ENCODE data around the gene HYI.
"Not testable (repeated sequence)": the region's sequence is repeated elsewhere in the genome, so short reads cannot be mapped to it uniquely, and the experiment has no call there.

Gene HYI

DNA sequence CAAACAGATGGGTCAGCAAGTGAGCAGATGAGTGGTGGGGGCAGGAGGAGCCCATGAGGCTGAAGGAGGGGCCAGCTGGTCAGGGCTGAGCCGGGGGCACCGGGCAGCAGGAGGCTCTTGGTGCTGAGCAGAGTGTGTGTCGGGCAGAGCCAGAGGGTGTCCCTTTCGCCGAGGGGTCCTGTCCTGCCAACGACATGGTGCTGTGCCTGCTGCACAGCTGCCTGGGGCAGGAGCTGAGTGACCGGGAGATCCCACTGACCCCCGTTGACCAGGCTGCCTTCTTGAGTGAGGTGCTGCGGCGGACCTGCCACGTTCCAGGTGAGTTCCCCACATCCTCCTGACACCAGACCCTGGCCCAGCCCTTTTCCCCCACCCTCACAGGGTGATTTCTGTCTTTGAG lies 27.5 kb downstream of the HYI start:
- DNase-seq, result no peak

DNA sequence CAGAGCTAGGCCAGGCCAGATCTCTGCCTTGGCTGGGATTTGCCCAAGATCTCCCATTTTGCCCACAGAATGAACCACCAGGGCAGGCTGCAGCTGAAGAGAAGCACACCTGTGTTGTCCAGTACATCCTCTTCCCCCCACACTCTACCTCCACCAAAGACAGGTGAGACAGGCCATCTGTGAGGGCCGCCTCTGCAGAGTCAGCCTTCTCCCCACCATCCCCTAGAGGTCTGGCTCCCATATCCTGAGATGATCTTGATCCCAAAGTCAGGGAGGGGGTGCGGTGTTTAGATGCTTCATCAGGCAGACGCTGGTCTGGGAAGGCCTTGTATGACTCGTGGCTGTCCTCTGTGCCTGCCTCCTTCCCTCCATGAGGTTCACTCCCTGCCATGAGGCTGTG lies 28.7 kb downstream of the HYI start:
- no peak for DNase-seq

DNA sequence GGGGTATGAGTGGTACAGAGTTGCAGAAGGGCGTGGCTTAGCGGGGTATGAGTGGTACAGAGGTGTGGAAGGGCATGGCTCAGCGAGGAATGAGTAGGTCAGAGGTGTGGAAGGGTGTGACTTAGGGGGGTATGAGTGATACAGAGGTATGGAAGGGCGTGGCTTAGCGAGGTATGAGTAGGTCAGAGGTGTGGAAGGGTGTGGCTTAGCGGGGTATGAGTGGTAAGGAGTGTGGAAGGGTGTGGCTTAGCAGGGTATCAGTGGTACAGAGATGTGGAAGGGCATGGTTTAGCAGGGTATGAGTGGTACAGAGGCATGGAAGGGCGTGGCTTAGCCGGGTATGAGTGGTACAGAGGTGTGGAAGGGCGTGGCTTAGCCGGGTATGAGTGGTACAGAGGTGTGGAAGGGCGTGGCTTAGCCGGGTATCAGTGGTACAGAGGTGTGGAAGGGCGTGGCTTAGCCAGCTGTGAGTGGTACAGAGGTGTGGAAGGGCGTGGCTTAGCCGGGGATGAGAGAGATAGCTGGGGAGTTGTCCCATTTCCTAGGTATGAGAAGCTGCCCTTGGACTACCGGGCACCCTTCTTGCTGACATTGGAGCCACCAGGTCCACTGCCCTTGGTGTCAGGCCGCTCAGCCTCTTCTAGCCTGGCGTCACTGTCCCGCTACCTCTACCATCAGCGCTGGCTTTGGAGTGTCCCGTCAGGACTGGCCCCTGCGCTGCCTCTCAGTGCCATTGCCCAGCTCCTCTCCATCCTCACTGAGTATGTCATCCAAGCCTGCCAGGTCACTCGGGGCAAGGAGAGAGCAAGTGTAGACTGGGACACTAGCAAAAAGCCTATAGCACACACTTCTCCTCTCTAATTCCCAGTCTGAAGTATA lies 29.8 kb downstream of the HYI start:
- no peak for DNase-seq

DNA sequence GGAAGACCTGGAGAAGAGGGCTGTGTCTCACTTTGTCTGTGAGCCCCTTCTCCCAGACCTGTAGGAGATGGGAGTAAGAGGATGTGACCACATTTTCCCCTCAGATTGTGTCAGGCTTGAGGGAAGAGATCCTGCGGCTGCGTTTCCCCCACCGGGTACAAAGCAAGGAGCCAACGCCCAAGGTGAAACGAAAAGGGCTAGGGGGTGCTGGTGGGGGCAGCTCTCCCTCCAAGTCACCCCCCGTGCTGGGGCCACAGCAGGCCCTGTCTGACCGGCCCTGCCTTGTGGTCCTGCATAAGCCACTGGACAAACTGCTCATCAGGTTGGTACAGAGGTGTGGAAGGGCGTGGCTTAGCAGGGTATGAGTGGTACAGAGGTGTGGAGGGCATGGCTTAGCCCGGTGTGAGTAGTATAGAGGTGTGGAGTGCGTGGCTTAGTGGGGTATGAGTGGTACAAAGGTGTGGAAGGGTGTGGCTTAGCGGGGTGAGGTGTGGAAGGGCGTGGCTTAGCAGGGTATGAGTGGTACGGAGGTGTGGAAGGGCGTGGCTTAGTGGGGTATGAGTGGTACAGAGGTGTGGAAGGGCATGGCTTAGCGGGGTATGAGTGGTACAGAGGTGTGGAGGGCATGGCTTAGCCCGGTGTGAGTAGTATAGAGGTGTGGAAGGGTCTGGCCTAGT lies 30.6 kb downstream of the HYI start:
- DNase-seq, result no peak

DNA sequence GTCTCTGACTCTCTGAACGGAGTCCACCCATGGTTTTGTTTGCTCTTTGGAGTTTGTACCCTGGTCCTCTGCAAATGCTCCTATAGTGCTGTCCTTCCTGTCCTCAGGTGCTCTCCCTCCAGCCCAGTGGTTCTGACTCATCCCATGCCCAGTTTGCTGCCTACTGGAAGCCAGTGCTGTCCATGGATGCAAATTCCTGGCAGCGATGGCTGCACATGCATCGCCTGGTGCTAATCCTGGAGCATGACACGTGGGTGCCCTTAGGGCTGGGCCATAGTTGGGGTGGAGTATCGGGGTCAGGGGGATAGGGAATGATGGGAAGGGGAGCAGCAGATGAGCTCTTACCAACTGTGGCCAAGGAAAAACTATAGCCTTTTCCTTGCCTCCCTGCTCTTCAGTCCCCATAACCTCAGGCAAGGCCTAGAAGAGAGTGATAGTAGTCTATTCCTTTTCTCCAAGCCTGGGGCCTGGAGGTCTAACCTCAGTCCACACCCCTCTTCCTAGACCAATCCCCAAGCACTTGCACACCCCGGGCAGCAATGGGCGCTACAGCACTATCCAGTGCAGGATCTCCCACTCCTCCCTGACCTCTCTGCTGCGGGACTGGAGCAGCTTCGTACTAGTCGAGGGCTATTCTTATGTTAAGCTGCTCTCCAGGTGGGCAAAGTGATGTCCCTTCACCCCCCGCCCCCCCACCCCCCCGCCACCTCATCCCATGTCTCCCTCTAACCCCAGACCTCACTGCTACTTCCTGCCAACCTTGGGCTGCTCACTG lies 31.6 kb downstream of the HYI start:
- no peak for DNase-seq

DNA sequence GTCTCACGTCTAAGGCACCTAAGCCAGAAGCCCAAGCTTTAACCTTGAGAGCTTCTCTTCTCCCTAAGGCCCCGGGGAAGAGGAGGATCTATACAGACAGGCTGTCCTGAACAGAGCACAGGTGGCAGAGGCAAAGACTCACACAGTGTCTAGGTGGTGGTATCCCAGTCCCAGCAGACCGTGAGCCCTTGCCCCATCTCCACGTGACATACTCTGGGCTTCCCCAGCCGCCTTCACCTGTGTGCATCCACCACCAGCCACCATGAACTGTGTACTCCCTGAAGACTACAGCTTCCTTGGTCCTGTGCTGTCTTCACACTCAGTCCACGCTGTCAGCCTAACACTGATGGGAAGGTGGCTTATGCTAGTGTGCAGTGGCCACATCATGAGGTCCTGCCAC lies 32.3 kb downstream of the HYI start:
- no peak for DNase-seq

DNA sequence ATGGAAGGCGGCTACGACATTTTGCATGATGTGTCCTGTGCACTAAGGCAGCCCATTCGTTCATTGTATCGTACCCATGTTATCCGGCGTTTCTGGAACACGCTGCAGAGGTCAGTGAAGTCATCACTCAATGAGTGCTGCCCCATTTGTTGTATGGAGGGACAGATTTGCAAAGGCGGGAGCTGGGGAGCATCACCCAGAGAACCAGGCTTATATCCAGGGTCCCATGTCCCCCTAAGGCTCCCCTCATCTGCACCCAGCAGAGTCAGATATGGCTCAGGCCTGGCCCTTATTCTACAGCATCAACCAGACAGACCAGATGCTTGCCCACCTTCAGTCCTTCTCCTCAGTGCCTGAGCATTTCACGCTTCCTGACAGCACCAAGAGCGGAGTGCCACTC lies 32.9 kb downstream of the HYI start:
- no peak for DNase-seq

GRCh38 chr1:43419627-43420425 lies 33.9 kb downstream of the HYI start:
- DNase-seq, result no peak

- DNase-seq, result no peak
Measured at GRCh38 chr1:43418858-43419257, 34.9 kb downstream of the HYI start.

GRCh38 chr1:43415901-43416300 lies 37.8 kb downstream of the HYI start:
- DNase-seq, result no peak

GRCh38 chr1:43414634-43415223 lies 39.0 kb downstream of the HYI start:
- peak; percentile 42 to 84 for DNase-seq

GRCh38 chr1:43413426-43413825 lies 40.3 kb downstream of the HYI start:
- DNase-seq, result not testable (repeated sequence)

GRCh38 chr1:43410571-43410970 lies 43.2 kb downstream of the HYI start:
- no peak for DNase-seq

- DNase-seq, result no peak
Measured at GRCh38 chr1:43405876-43406234, 47.9 kb downstream of the HYI start.

DNA sequence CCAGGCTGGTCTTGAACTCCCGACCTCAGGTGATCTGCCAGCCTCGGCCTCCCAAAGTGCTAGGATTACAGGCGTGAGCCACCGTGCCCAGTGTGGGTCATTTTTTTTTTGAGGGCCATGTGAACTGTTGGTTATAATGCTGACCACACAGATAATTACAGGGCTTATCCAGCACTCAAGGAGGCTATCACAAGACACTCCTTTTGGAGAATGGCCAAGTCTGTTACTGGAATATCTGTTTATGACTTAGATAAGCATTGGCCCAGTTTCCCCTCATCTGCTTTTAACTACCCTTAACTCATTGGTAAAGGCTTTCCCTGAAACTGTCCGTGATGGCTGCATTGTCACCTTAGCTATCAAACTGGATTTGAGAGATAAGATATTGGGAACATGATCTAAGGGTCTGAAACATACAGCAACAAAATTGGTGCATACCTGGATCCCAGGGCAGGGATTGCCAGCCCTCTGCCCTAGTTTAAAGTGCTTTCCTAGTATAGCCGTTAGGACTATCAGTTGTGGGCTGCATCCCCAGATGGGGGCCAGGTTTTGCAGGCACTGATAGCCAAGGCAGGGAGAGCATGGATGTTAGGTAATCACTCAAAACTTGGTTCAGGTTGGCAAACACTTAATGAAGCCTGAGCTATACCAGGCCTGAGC lies 48.4 kb downstream of the HYI start:
- no peak for DNase-seq

- no peak for DNase-seq
Measured at GRCh38 chr1:43404353-43404752, 49.4 kb downstream of the HYI start.

GRCh38 chr1:43402089-43402865 lies 51.5 kb downstream of the HYI start:
- DNase-seq, result no peak
